ENCODE results near the gene RERE.
A peak's percentile ranks its signal among the peaks of the same experiment; 100 is the strongest.

Gene RERE

DNA sequence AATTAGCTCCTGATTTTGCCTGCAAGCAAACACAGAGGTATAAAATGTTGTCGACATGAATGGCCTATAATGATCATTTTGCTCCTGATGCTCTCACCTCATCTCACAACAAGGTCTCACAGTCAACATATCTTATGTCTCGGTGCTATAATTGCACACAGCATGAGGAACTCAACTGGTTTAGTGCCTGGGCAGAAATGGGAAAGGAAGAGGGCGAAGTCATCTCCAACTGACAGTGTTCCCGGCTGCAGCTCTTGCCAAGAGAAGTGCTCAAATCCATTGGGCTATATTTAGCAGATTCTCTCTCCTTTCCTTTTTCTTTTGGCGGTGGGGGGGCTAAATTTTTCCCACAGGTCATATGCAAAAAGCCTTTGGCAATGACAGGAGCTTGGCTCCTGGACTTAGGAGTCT, 446.5 kb downstream of the RERE start:
- H3K4me3 ChIP-seq (ENCODE audit: low read depth, low read length), result no peak overlapping the region
- peaks cover 51% of the 10 kb centered on the region for H3K4me1 ChIP-seq (ENCODE audit: control insufficient read depth, insufficient read depth, low read length)
- peaks cover 11% of the 10 kb centered on the region for H3K36me3 ChIP-seq (ENCODE audit: control insufficient read depth, insufficient read depth, low read length)
- H3K9ac ChIP-seq (ENCODE audit: low read length), result no peak overlapping the region
- H3K27ac ChIP-seq (ENCODE audit: low read depth, low read length), result peak overlapping the region; percentile 16; the same call in 1 of the 2 replicates
- H3K27me3 ChIP-seq (ENCODE audit: control insufficient read depth, insufficient read depth, low read length), result no peaks in the 10 kb centered on the region
- H3K9me3 ChIP-seq (ENCODE audit: control insufficient read depth, insufficient read depth, low read depth, low read length), result no peaks in the 10 kb centered on the region

DNA sequence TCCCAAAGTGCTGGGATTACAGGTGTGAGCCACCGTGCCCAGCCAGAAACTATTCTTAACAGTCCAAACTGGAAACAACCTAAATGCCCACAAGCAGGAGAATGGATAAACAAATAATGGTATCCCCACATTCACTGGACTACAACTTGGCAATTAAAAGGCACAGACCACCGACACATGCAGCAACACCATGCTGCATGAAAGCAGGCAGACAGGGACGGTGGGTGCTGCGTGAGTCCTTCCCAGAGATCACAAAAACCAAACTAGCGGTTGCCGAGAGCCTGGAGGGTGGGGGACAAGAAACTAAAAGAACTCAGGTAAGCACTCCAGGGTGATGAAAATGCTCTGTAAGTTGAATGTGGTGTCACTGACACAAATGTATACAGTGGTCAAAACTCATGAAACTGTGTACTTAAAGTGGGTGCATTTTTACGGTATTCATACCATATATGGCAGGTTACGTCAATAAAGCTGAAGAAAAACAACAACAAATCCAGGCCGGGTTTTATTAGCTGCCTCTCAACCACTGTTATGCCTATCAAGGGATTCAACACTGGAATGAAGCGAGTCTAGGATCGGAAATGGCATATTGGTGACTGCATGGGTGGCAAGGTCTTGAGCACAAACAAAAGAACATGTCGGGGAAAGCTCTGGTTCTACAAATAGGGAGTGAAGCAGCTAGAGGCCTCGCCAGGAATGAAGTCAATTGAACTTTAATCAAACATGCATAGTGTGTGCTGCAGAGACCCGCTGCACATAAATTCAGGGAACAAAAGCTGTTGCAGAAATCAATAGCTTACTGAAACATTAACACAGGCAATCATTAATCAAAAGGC, 447.2 kb downstream of the RERE start:
- Histone ChIP-seq H3K4me1 (ENCODE audit: control insufficient read depth, insufficient read depth, low read length) (peaks cover 51% of the 10 kb centered on the region), H3K36me3 (ENCODE audit: control insufficient read depth, insufficient read depth, low read length) (peaks cover 17% of the 10 kb centered on the region), H3K27ac (ENCODE audit: low read depth, low read length) (peak overlapping the region; percentile 16; the same call in 1 of the 2 replicates), H3K9me3 (ENCODE audit: control insufficient read depth, insufficient read depth, low read depth, low read length) (no peaks in the 10 kb centered on the region), H3K27me3 (ENCODE audit: control insufficient read depth, insufficient read depth, low read length) (no peaks in the 10 kb centered on the region), H3K9ac (ENCODE audit: low read length) (no peak overlapping the region), H3K4me3 (ENCODE audit: low read depth, low read length) (no peak overlapping the region)

GRCh38 chr1:8368956-8369639, 448.3 kb downstream of the RERE start:
- H3K4me1 ChIP-seq (ENCODE audit: control insufficient read depth, insufficient read depth, low read length), result peaks cover 45% of the 10 kb centered on the region
- peaks cover 27% of the 10 kb centered on the region for H3K36me3 ChIP-seq (ENCODE audit: control insufficient read depth, insufficient read depth, low read length)
- H3K9me3 ChIP-seq (ENCODE audit: control insufficient read depth, insufficient read depth, low read depth, low read length), result no peaks in the 10 kb centered on the region
- no peak overlapping the region for H3K4me3 ChIP-seq (ENCODE audit: low read depth, low read length)
- no peaks in the 10 kb centered on the region for H3K27me3 ChIP-seq (ENCODE audit: control insufficient read depth, insufficient read depth, low read length)
- H3K9ac ChIP-seq (ENCODE audit: low read length), result no peak overlapping the region
- H3K27ac ChIP-seq (ENCODE audit: low read depth, low read length), result no peak overlapping the region

GRCh38 chr1:8367571-8368194, 449.8 kb downstream of the RERE start:
- H3K27ac ChIP-seq (ENCODE audit: low read depth, low read length), result no peak overlapping the region
- H3K27me3 ChIP-seq (ENCODE audit: control insufficient read depth, insufficient read depth, low read length), result no peaks in the 10 kb centered on the region
- no peak overlapping the region for H3K9ac ChIP-seq (ENCODE audit: low read length)
- H3K4me1 ChIP-seq (ENCODE audit: control insufficient read depth, insufficient read depth, low read length), result peaks cover 31% of the 10 kb centered on the region
- peaks cover 38% of the 10 kb centered on the region for H3K36me3 ChIP-seq (ENCODE audit: control insufficient read depth, insufficient read depth, low read length)
- H3K4me3 ChIP-seq (ENCODE audit: low read depth, low read length), result no peak overlapping the region
- H3K9me3 ChIP-seq (ENCODE audit: control insufficient read depth, insufficient read depth, low read depth, low read length), result no peaks in the 10 kb centered on the region

- Histone ChIP-seq H3K27ac (ENCODE audit: low read depth, low read length) (no peak overlapping the region), H3K4me3 (ENCODE audit: low read depth, low read length) (no peak overlapping the region), H3K4me1 (ENCODE audit: control insufficient read depth, insufficient read depth, low read length) (peaks cover 12% of the 10 kb centered on the region), H3K27me3 (ENCODE audit: control insufficient read depth, insufficient read depth, low read length) (no peaks in the 10 kb centered on the region), H3K36me3 (ENCODE audit: control insufficient read depth, insufficient read depth, low read length) (peaks cover 54% of the 10 kb centered on the region), H3K9me3 (ENCODE audit: control insufficient read depth, insufficient read depth, low read depth, low read length) (no peaks in the 10 kb centered on the region), H3K9ac (ENCODE audit: low read length) (no peak overlapping the region)
These were observed 451.6 kb downstream of the RERE start for GRCh38 chr1:8365661-8366362.

DNA sequence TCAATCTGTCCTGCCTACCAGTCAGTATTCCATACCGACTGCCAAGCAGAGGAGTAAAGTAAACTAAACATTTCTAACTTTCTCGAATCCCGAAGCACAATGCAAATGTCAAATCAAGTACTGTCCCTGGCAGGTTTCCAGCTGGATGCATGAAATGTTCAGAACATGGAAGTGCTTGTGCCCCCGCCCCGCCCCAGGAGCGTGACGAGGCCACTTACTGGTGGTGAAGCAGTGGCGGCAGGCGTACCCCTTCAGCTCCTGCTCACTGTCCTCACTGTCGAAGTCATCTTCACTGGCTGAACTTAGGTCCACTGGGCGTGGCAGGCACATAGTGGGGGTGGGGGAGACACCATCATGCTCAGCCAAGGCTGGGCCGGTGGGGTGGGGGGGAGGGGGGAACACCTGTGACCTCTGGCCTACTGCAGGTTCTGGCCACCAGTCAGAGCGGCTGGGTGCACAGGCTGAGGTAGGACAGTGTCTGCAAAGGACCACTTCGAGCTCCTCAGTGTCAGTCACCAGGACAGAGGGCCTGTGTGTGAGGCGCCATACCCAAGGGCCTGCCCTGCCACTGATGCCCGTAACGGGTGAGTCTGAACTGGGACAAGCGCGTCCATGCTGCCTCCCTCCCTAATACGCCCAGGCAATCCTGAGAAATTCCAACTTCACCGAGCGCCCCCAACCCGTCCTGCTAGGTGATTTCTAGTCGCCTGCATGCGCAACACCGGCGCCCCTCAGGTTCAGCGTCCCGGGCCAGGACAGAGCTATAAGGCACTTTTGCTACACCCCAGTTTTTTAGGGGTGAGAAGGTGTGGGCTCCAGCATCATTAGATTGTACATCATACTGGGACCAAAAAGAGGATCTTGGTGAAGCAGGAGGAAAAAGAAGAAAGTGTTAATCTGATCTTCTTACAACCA, 452.7 kb downstream of the RERE start:
- Histone ChIP-seq H3K9me3 (ENCODE audit: control insufficient read depth, insufficient read depth, low read depth, low read length) (no peaks in the 10 kb centered on the region), H3K4me3 (ENCODE audit: low read depth, low read length) (no peak overlapping the region), H3K27me3 (ENCODE audit: control insufficient read depth, insufficient read depth, low read length) (no peaks in the 10 kb centered on the region), H3K36me3 (ENCODE audit: control insufficient read depth, insufficient read depth, low read length) (peaks cover 59% of the 10 kb centered on the region), H3K27ac (ENCODE audit: low read depth, low read length) (no peak overlapping the region), H3K9ac (ENCODE audit: low read length) (no peak overlapping the region), H3K4me1 (ENCODE audit: control insufficient read depth, insufficient read depth, low read length) (peaks cover 3% of the 10 kb centered on the region; the same call in 1 of the 2 replicates)

GRCh38 chr1:8363767-8364301, 453.6 kb downstream of the RERE start:
- Histone ChIP-seq H3K9me3 (ENCODE audit: control insufficient read depth, insufficient read depth, low read depth, low read length) (no peaks in the 10 kb centered on the region), H3K4me3 (ENCODE audit: low read depth, low read length) (no peak overlapping the region), H3K27me3 (ENCODE audit: control insufficient read depth, insufficient read depth, low read length) (no peaks in the 10 kb centered on the region), H3K36me3 (ENCODE audit: control insufficient read depth, insufficient read depth, low read length) (peaks cover 68% of the 10 kb centered on the region), H3K27ac (ENCODE audit: low read depth, low read length) (no peak overlapping the region), H3K4me1 (ENCODE audit: control insufficient read depth, insufficient read depth, low read length) (peaks cover 3% of the 10 kb centered on the region; the same call in 1 of the 2 replicates), H3K9ac (ENCODE audit: low read length) (no peak overlapping the region)

DNA sequence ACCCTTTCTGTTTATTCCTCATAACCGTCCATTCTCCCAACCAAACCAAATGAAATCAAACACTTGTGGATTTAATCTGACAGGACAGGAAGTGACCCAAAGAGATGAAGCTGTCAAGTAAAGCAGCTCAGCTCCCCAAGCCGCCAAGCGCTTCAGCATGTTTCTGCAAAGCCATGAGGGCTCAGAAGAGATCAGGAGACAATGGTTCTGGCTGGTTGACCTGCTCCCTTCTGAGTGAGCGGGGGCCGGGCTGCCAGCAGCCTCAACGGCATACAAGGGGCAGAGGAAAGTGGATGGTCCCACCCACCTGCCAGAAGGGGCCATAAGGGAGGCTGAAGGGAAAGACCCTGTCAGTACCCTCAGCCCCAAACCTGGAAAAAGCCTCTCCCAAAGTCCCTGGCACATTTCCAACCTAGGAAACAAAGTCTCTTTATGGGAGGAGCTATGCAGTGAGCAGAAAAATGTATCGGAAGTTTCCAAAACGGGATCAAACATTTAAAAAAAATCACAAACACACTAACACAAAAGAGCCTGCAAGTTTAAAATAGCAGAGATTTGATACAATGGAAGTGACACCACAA, 454.2 kb downstream of the RERE start:
- Histone ChIP-seq H3K27ac (ENCODE audit: low read depth, low read length) (no peak overlapping the region), H3K9me3 (ENCODE audit: control insufficient read depth, insufficient read depth, low read depth, low read length) (no peaks in the 10 kb centered on the region), H3K9ac (ENCODE audit: low read length) (no peak overlapping the region), H3K36me3 (ENCODE audit: control insufficient read depth, insufficient read depth, low read length) (peaks cover 74% of the 10 kb centered on the region), H3K4me3 (ENCODE audit: low read depth, low read length) (no peak overlapping the region), H3K27me3 (ENCODE audit: control insufficient read depth, insufficient read depth, low read length) (no peaks in the 10 kb centered on the region), H3K4me1 (ENCODE audit: control insufficient read depth, insufficient read depth, low read length) (peaks cover 3% of the 10 kb centered on the region; the same call in 1 of the 2 replicates)

- H3K27me3 ChIP-seq (ENCODE audit: control insufficient read depth, insufficient read depth, low read length), result no peaks in the 10 kb centered on the region
- no peaks in the 10 kb centered on the region for H3K9me3 ChIP-seq (ENCODE audit: control insufficient read depth, insufficient read depth, low read depth, low read length)
- no peak overlapping the region for H3K4me3 ChIP-seq (ENCODE audit: low read depth, low read length)
- no peak overlapping the region for H3K9ac ChIP-seq (ENCODE audit: low read length)
- peaks cover 3% of the 10 kb centered on the region; the same call in 1 of the 2 replicates for H3K4me1 ChIP-seq (ENCODE audit: control insufficient read depth, insufficient read depth, low read length)
- peaks cover 80% of the 10 kb centered on the region for H3K36me3 ChIP-seq (ENCODE audit: control insufficient read depth, insufficient read depth, low read length)
- no peak overlapping the region for H3K27ac ChIP-seq (ENCODE audit: low read depth, low read length)
These were observed 454.7 kb downstream of the RERE start for GRCh38 chr1:8362701-8363101.

Data from HUES6 (cell line).